Stimulated activated CD4-positive, alpha-beta T cell treated with anti-CD3 and anti-CD28 coated beads, TNF-alpha, amount 100 ng/mL, for 1 hour (primary cell): ENCODE data around the gene KRT82.
"Not testable (repeated sequence)": the region's sequence is repeated elsewhere in the genome, so short reads cannot be mapped to it uniquely, and the experiment has no call there.

Experiments used
- DNase-seq, 3 donors: peaks; one replicate each; pipeline ENCODE4 v3.0.0-alpha.2; 2020; ENCODE audit warnings: low read depth in 3 of 3, low spot score in 1 of 3

The KRT82 gene

GRCh38 chr12:52346593-52346992, 59.5 kb downstream of the KRT82 start:
- no peak for DNase-seq

- not testable (repeated sequence) for DNase-seq
These were observed 61.1 kb downstream of the KRT82 start for GRCh38 chr12:52345041-52345440.

GRCh38 chr12:52344111-52344510, 62.0 kb downstream of the KRT82 start:
- DNase-seq: no peak
